ENCODE results near the gene PIANP.

PIANP gene

DNA sequence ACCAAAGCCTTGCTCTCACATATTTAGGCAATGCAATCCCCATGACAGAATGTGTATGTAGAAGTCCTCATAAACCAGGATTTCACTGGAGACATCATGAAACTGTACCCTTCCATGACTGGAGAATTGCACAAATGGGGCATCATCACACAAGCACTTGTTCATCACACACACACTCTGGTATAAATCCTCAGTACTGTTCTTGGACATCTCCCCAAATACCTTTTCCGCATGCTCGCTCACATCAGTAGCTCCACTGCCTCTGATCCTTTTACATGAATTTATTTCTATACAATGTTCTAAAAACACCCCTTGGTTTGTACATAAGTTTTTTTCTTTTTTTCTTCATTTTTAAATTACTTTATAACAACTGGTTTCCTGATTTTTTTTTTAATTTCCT is 34.4 kb downstream of the PIANP start:
- FAIRE-seq, result no peak

- FAIRE-seq, result no peak
Observed at GRCh38 chr12:6664902-6665301, 35.7 kb downstream of the PIANP start.

- FAIRE-seq, result peak; percentile 96
Observed at GRCh38 chr12:6662906-6663742, 37.5 kb downstream of the PIANP start, which contains the start of gene ING4. Gene ING4, minus strand, starts transcription at chr12:6663119. Its CDS starts 18 bp downstream, at chr12:6663101.

DNA sequence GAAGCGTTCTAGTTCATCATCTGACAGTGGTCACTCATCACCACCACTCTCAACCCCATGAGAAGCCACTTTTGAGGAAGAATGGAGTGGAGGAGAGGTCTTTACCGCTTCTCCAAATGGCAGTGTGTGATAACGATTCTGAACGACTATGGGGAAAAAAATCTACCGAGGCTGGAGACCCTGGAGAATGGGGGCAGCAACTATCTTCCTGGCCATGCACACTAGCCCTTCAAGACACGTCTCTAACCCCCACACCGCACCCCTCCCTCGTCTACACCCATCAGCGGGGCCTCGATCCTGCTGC is 38.1 kb downstream of the PIANP start:
- no peak for FAIRE-seq

GRCh38 chr12:6653987-6654386 is 46.6 kb downstream of the PIANP start:
- FAIRE-seq, result no peak

DNA sequence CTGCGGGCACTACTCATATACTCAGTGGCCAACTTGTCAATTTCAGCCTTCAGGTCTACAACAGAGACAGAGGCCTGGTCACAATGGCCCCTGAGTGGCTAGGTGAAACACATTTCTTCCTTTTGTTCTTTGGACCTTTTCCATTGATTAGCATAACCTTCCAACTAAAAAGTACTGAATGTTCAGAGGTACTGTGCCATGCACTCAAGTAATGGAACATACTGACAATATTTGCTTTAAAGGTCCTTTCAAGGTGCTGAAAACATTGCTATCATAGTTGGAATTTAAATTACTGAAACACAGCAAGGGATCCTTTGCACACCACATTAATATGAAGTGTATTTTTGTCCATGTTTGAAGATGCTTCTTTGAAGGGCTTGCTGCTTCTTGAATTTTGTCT is 47.3 kb downstream of the PIANP start:
- no peak for FAIRE-seq

GRCh38 chr12:6652391-6652790 is 48.2 kb downstream of the PIANP start:
- no peak for FAIRE-seq

DNA sequence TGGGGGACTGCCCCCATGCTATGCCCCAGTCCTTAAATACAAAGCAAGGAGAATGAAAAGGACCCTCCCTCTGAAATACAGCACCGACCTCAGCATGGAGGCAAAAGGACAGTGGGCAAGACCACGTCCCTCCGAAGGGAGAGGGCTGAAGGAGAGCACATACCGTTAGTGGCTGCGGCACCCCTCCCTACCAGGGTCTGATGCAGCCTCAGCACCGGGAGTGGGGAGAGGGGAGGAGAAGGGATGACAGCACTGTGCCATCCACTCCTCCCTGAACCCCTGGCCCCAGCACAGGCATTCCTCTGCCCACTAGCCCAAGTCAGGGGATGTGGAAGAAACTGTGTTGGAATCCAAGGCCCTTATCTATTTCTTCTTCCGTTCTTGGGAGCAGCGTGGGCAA is 49.8 kb downstream of the PIANP start:
- FAIRE-seq, result no peak

GRCh38 chr12:6647083-6647604 is 53.5 kb downstream of the PIANP start, which contains the start of gene ACRBP:
Gene ACRBP, minus strand, starts transcription at chr12:6647432. Its CDS starts 66 bp downstream, at chr12:6647366.
- FAIRE-seq, result no peak

DNA sequence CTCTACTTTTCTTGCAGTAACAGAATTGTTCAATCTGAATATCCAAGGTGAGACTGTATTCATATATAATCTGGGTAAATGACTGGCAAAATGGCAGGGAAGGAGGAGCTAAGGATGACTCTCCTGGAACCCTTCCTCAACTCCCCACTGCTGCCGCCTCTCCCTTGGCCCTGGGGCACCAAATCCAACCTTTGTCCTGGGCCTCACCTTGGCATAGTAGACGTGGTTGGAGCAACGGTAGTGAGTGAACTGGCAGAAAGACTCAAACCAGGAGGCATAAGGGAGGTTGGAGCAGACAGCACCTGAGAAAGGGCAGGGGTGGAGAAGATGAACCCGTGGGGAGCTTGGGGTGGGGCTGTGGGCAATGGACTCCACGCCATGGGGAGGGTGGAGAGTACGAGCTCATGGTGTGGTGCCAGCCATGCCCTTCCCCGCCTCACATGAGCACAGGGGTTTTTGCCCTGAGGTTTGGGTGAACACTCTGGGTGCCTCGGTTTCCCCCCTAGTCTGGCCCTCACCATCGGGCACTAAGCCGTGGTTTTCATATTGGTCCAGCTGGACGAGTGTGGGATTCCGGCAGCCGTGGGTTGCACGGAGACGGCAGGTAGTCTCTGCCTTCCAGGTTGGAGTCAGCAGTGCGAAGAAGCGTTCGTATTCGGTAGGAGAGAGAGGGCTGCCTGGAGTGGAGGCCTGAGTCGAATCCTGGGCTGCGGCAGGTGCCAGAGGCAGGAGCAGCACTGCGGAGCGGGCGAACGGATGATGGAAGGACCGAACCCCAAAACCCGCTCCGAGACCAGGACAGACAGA is 54.1 kb downstream of the PIANP start:
- no peak for FAIRE-seq

DNA sequence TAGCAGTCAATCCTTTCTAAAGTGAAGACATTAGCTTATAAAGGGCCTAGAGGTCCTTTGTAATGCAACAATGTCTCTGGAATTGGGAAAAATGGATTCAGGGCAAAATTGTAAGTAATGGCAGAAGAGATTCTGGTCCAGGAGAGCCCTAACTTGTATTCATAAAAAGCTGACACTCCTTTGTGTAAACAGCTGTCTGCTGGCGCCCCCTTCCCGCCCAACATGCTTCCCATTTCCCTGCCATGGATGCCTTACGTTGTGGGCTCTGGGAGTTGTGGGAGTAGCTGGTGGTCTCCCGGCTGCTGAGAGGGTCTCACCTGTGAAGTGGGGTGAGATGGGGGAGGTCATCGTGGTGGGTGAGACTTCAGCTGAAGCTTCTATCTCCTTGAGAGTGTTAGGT is 55.7 kb downstream of the PIANP start:
- no peak for FAIRE-seq

- no peak for FAIRE-seq
Observed at GRCh38 chr12:6644257-6644596, 56.4 kb downstream of the PIANP start.

Measured in TTC549 (cell line).